Endothelial cell of umbilical vein (primary cell): Measurements from ENCODE around the gene TBX1. TPM values are rescaled to one million over a fixed set of nuclear protein-coding genes. Genes with fewer than 3 reads are reported as not detected.

ENCODE experiments used
- BruUV-seq: library from RNA; stranded (reverse); fragments of 400-500 nt; replicated peaks from 2 replicates; lab custom pipeline; 2021; lab: Mats Ljungman, UMichigan
- CTCF ChIA-PET: fragments of 300-600, 350-600 bp; sonication (Branson Sonifier 250); formaldehyde crosslinking; loops from one replicate; lab custom pipeline; 2021; ENCODE audit warnings: antibody characterized with exemption, inconsistent platforms; lab: Charles Lee
- POLR2A ChIA-PET: fragments of 300-600, 350-600 bp; sonication (Branson Sonifier 250); formaldehyde crosslinking; loops from one replicate; lab custom pipeline; 2021; ENCODE audit warnings: antibody characterized with exemption, inconsistent platforms; lab: Charles Lee
- DNase-seq: peaks from one replicate; pipeline ENCODE4 v3.0.0-alpha.2; 2011; ENCODE audit warnings: low read depth, low spot score
- FAIRE-seq: peaks from 2 replicates; lab custom pipeline; 2011; peaks lifted over from hg19 to GRCh38; lab: Jason Lieb, UNC
- H2AFZ ChIP-seq: 2 replicates; pipeline ENCODE4 v1.6.0; 2012; ENCODE audit warnings: low read depth, low read length, control low read depth, inconsistent platforms
- H3K27ac ChIP-seq: 2 replicates; pipeline ENCODE4 v1.5.1; 2011; ENCODE audit warnings: low read depth, mild to moderate bottlenecking, control low read depth, low read length, moderate library complexity; ENCODE audit not compliant: insufficient read depth
- H3K27me3 ChIP-seq, 2 experiments: 2 replicates each; pipeline versions ENCODE4 v1.6.0 to v1.6.1; 2011; ENCODE audit warnings: low read length in 2 of 2, mixed read lengths in 1 of 2; ENCODE audit not compliant: control insufficient read depth in 2 of 2, insufficient read depth in 2 of 2
- H3K36me3 ChIP-seq, 2 experiments: 2 replicates in 1 of 2; 3 replicates in 1 of 2; pipeline ENCODE4 v1.5.1; 2011; ENCODE audit warnings: low read length in 2 of 2, mild to moderate bottlenecking in 1 of 2, moderate library complexity in 1 of 2; ENCODE audit not compliant: control insufficient read depth in 2 of 2, insufficient read depth in 2 of 2; ENCODE audit errors: extremely low read depth in 1 of 2
- H3K4me1 ChIP-seq: 3 replicates; pipeline ENCODE4 v1.5.1; 2011; ENCODE audit warnings: mild to moderate bottlenecking, low read length; ENCODE audit not compliant: control insufficient read depth, insufficient read depth; ENCODE audit errors: extremely low read depth
- H3K4me2 ChIP-seq: 2 replicates; pipeline ENCODE4 v1.6.1; 2011; ENCODE audit warnings: low read length, control low read depth, mixed read lengths; ENCODE audit not compliant: insufficient read depth
- H3K4me3 ChIP-seq, 3 experiments: fragments of 200-600 bp in 1 of 3; sonication (generic), shearing (Covaris generic) in 1 of 3; replicated peaks in 1 of 3; 2 replicates each; pipeline ENCODE4 v1.5.1; 2011 to 2016; ENCODE audit warnings: control low read depth in 3 of 3, low read length in 3 of 3, mild to moderate bottlenecking in 2 of 3, inconsistent platforms in 1 of 3, low read depth in 1 of 3, moderate library complexity in 1 of 3; ENCODE audit not compliant: insufficient read depth in 1 of 3
- H3K79me2 ChIP-seq: 2 replicates; pipeline ENCODE4 v1.6.0; 2012; ENCODE audit warnings: low read length, inconsistent platforms; ENCODE audit not compliant: control insufficient read depth, insufficient read depth
- H3K9ac ChIP-seq: replicated peaks from 2 replicates; pipeline ENCODE3; 2011; ENCODE audit warnings: low read length, control low read depth; ENCODE audit not compliant: insufficient read depth; ENCODE audit errors: extremely low read depth
- H3K9me1 ChIP-seq: replicated peaks from 3 replicates; pipeline ENCODE4 v1.6.0; 2011; ENCODE audit warnings: mild to moderate bottlenecking, low read length; ENCODE audit not compliant: control insufficient read depth, insufficient read depth; ENCODE audit errors: extremely low read depth
- H3K9me3 ChIP-seq: replicated peaks from 2 replicates; pipeline ENCODE4 v1.5.1; 2012; ENCODE audit warnings: low read length, inconsistent platforms; ENCODE audit not compliant: control insufficient read depth, insufficient read depth
- H4K20me1 ChIP-seq: replicated peaks from 2 replicates; pipeline ENCODE3; 2011; ENCODE audit warnings: mild to moderate bottlenecking, low read length; ENCODE audit not compliant: control insufficient read depth, insufficient read depth; ENCODE audit errors: extremely low read depth
- EZH2 ChIP-seq: IDR thresholded peaks from 2 replicates; pipeline ENCODE4 v1.6.1; 2012; ENCODE audit warnings: borderline replicate concordance, low read depth, mild to moderate bottlenecking, moderate library complexity, low read length, inconsistent platforms; ENCODE audit not compliant: severe bottlenecking
- FOS ChIP-seq: IDR thresholded peaks from 2 replicates; pipeline ENCODE4 v1.6.1; 2011; ENCODE audit warnings: mild to moderate bottlenecking, low read length, moderate library complexity, borderline replicate concordance; ENCODE audit not compliant: insufficient read depth
- GATA2 ChIP-seq: IDR thresholded peaks from 2 replicates; pipeline ENCODE4 v1.7.0; 2011; ENCODE audit warnings: low read depth, mild to moderate bottlenecking, moderate library complexity, mixed read lengths, low read length; ENCODE audit not compliant: insufficient read length, insufficient read depth
- JUN ChIP-seq: IDR thresholded peaks from 2 replicates; pipeline ENCODE4 v1.6.1; 2011; ENCODE audit warnings: borderline replicate concordance, low read depth; ENCODE audit not compliant: insufficient read length, insufficient read depth
- MAX ChIP-seq: IDR thresholded peaks from 2 replicates; pipeline ENCODE4 v1.6.1; 2011; ENCODE audit not compliant: insufficient read depth, insufficient read length
- MYC ChIP-seq: IDR thresholded peaks from one replicate; pipeline ENCODE4 v1.6.1; 2011; ENCODE audit warnings: mild to moderate bottlenecking, low read depth, low read length
- POLR2A ChIP-seq: IDR thresholded peaks from 2 replicates; pipeline ENCODE4 v1.6.1; 2012; ENCODE audit warnings: low read depth, mild to moderate bottlenecking, control low read depth, low read length
- POLR2AphosphoS5 ChIP-seq: IDR thresholded peaks from 2 replicates; pipeline ENCODE4 v1.6.1; 2012; ENCODE audit warnings: low read depth, mild to moderate bottlenecking, control low read depth, low read length, moderate library complexity; ENCODE audit not compliant: insufficient read depth
- dilution Hi-C: fragments of 300-500 bp; cut with MboI; formaldehyde crosslinking; loops from one replicate; pipeline ENCODE4 v1.15.0; 2019; ENCODE audit warnings: low sequenced_read_pairs; ENCODE audit not compliant: extremely low pct_ligation_motif_present
- intact Hi-C: fragments of 100-400 bp; cut with micrococcal nuclease; formaldehyde crosslinking; loops from one replicate; pipeline ENCODE4 v1.10.0; 2022
- polyA plus RNA-seq, 4 experiments: library from polyadenylated mRNA; depleted of rRNA in 3 of 4; stranded (reverse) in 3 of 4; unstranded in 1 of 4; fragments of >200 nt; gene quantifications; 2 replicates each; pipeline versions ENCODE4 v1.2.1 to v1.2.3, GENCODE V29; 2011 to 2012; ENCODE audit warnings: missing spikeins in 1 of 4
- total RNA-seq: library from RNA; stranded (reverse); gene quantifications from 2 replicates; pipeline ENCODE4 v1.2.3, GENCODE V29; 2021
- TF ChIP-seq, protein P1 (sequence below), 2 donors: IDR thresholded peaks; 1 replicate in 1 of 2; 2 replicates in 1 of 2; pipeline ENCODE4 v1.5.1; 2011; ENCODE audit warnings: low read length in 2 of 2, mild to moderate bottlenecking in 2 of 2, moderate library complexity in 2 of 2, control low read depth in 1 of 2, inconsistent platforms in 1 of 2, low read depth in 1 of 2; ENCODE audit not compliant: insufficient read depth in 1 of 2; ENCODE audit errors: extremely low read depth in 1 of 2

TBX1 gene
- total and polyA plus RNA-seq, 2 donors (not counting 3 experiments of a cell fraction or from before 2014, with no cell fraction given): 11.0 to 30.2 TPM

DNA sequence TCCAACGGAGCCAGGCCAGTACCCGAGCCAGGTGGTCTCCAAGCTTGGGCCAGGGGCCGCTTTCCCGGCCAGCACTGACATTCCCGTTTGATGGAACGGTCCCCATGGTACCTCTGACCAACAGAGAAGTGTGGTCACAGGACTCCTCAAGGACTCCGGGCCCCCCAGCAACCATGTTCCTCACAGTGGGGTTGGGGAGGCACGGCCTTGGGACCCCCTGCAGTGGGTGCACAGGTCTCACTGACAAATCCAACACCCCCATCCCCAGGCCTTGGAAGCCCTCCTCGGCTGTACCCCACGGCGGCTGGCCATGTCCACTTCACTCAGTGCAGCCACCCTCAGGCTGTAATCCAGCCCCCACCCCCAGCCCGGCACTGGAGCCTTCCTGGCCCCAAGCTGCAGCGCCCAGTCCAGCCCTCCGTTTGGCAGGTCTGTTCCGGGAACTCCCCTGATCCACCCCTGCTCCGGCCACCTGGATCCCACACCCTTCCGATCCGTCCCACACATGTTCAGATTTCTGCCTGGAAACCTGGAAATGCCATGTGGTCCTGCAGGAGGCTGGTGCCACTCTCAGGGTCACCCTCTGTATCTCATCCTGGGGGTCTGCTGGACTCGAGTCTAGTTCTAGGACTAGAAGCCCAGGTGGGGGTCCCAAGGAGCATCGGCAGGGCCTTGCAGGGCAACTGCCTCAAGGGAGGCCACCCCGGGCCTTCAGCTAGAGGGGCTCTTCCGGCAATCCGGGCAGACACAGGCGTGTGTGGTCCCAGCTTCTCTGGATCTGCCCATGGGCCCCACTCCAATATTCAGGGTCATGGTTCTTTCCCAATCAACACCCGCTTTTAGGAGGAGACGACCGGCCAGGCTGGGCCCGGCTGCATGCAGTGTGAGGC is 26.6 kb downstream of the TBX1 start:
- Histone ChIP-seq H3K36me3 (no peaks in the 10 kb centered on the region), H4K20me1 (no peaks in the 10 kb centered on the region), H3K79me2 (no peaks in the 10 kb centered on the region), H3K9ac (no peak overlapping the region), H3K27me3 (no peaks in the 10 kb centered on the region), H3K27ac (no peak overlapping the region), H2AFZ (no peak overlapping the region), H3K4me1 (no peaks in the 10 kb centered on the region), H3K9me3 (no peaks in the 10 kb centered on the region), H3K4me2 (no peak overlapping the region), H3K9me1 (no peaks in the 10 kb centered on the region), H3K4me3 (no peak overlapping the region)
- dilution Hi-C loops: no loop called here
- TF ChIP-seq EZH2: no peak
- no peak for TF ChIP-seq POLR2A
- TF ChIP-seq MYC: no peak
- TF ChIP-seq MAX: no peak
- TF ChIP-seq, protein P1, sequence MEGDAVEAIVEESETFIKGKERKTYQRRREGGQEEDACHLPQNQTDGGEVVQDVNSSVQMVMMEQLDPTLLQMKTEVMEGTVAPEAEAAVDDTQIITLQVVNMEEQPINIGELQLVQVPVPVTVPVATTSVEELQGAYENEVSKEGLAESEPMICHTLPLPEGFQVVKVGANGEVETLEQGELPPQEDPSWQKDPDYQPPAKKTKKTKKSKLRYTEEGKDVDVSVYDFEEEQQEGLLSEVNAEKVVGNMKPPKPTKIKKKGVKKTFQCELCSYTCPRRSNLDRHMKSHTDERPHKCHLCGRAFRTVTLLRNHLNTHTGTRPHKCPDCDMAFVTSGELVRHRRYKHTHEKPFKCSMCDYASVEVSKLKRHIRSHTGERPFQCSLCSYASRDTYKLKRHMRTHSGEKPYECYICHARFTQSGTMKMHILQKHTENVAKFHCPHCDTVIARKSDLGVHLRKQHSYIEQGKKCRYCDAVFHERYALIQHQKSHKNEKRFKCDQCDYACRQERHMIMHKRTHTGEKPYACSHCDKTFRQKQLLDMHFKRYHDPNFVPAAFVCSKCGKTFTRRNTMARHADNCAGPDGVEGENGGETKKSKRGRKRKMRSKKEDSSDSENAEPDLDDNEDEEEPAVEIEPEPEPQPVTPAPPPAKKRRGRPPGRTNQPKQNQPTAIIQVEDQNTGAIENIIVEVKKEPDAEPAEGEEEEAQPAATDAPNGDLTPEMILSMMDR (IDR thresholded peaks at IDR 0.05; ENCODE audit: extremely low read depth in 1 of 2, insufficient read depth in 1 of 2, low read depth in 1 of 2, low read length in 2 of 2): no peak
- no peak for TF ChIP-seq POLR2AphosphoS5
- TF ChIP-seq FOS: no peak
- no peak for TF ChIP-seq JUN
- no peak for TF ChIP-seq GATA2
- no TSS peak for BruUV-seq
- CTCF ChIA-PET: interaction anchor here (1.1 kb wide), 1 partner anchor 14 kb away, joined by 5 read pairs; no protein-coding TSS in a partner anchor
- POLR2A ChIA-PET: no interaction called here
- intact Hi-C loops: no loop called here
- no peak for DNase-seq
- FAIRE-seq: no peak
